G401 (cell line): ENCODE data around the gene PSPC1. TPM values are rescaled to one million over a fixed set of nuclear protein-coding genes. Genes with fewer than 3 reads are reported as not detected.
A peak's percentile ranks its signal among the peaks of the same experiment; 100 is the strongest.
"Not testable (repeated sequence)": the region's sequence is repeated elsewhere in the genome, so short reads cannot be mapped to it uniquely, and the experiment has no call there.

Experiments used
- DNase-seq: peaks from one replicate; pipeline ENCODE4 v3.0.0-alpha.2; 2015; ENCODE audit warnings: low spot score
- in situ Hi-C: cut with HindIII; loops from 2 replicates; pipeline ENCODE4 v1.10.0; 2016; ENCODE audit warnings: low sequenced_read_pairs, mixed read lengths
- total RNA-seq: library from RNA; depleted of rRNA; stranded (reverse); fragments of >200 nt; shearing (Covaris generic); gene quantifications from 2 replicates; pipeline ENCODE4 v1.2.3, GENCODE V29; 2014; rRNA removed

PSPC1 gene
- 78.0 and 111 TPM in 2 replicates for total RNA-seq

- in situ Hi-C loops = not testable (repeated sequence)
- peak; percentile 94 for DNase-seq
Measured at GRCh38 chr13:19782727-19783682, at the start of gene PSPC1. Gene PSPC1 (minus strand): TSS chr13:19782945. CDS start chr13:19782757, 188 bp downstream.

GRCh38 chr13:19822673-19823072 is 39.9 kb upstream of the PSPC1 start:
- in situ Hi-C loops = no loop called here
- DNase-seq = no peak

GRCh38 chr13:19818223-19818842 is 35.6 kb upstream of the PSPC1 start:
- DNase-seq = peak; percentile 19

GRCh38 chr13:19817510-19818158 is 34.9 kb upstream of the PSPC1 start:
- in situ Hi-C loops = no loop called here
- DNase-seq = no peak

More at GRCh38 chr13:19818223-19818842, 35.6 kb upstream of the PSPC1 start:
- in situ Hi-C loops = no loop called here

GRCh38 chr13:19817106-19817505 is 34.4 kb upstream of the PSPC1 start:
- no peak for DNase-seq
- in situ Hi-C loops = no loop called here

GRCh38 chr13:19815842-19816241 is 33.1 kb upstream of the PSPC1 start:
- in situ Hi-C loops, DNase-seq: not testable (repeated sequence)

- in situ Hi-C loops = no loop called here
Measured at GRCh38 chr13:19810996-19811881, 28.5 kb upstream of the PSPC1 start.

GRCh38 chr13:19810151-19810550 is 27.4 kb upstream of the PSPC1 start:
- no peak for DNase-seq
- in situ Hi-C loops = no loop called here

More at GRCh38 chr13:19810996-19811881, 28.5 kb upstream of the PSPC1 start:
- DNase-seq = no peak

GRCh38 chr13:19805765-19806164 is 23.0 kb upstream of the PSPC1 start:
- in situ Hi-C loops = no loop called here
- DNase-seq = no peak

GRCh38 chr13:19795956-19796355 is 13.2 kb upstream of the PSPC1 start:
- in situ Hi-C loops = no loop called here
- no peak for DNase-seq

- in situ Hi-C loops = no loop called here
- DNase-seq = no peak
Measured at GRCh38 chr13:19794631-19795030, 11.9 kb upstream of the PSPC1 start.

GRCh38 chr13:19791953-19792537 is 9.3 kb upstream of the PSPC1 start:
- in situ Hi-C loops = no loop called here
- no peak for DNase-seq

GRCh38 chr13:19782049-19782726 is 557 bp downstream of the PSPC1 start:
- in situ Hi-C loops = no loop called here
- peak; percentile 43 for DNase-seq

- DNase-seq = peak; percentile 6
- in situ Hi-C loops = no loop called here
Measured at GRCh38 chr13:19781526-19781925, 1.2 kb downstream of the PSPC1 start.

- DNase-seq, in situ Hi-C loops: not testable (repeated sequence)
Measured at GRCh38 chr13:19780753-19781418, 1.9 kb downstream of the PSPC1 start.

GRCh38 chr13:19772306-19772705 is 10.4 kb downstream of the PSPC1 start:
- in situ Hi-C loops = no loop called here
- no peak for DNase-seq

GRCh38 chr13:19769854-19770253 is 12.9 kb downstream of the PSPC1 start:
- no peak for DNase-seq
- in situ Hi-C loops = no loop called here
